Transverse colon (tissue), 4 donors: ENCODE measurements around the gene PRG2. TPM values are rescaled to one million over a fixed set of nuclear protein-coding genes. Genes with fewer than 3 reads are reported as not detected.

Experiments
- DNase-seq: peaks from one replicate; pipeline ENCODE4 v3.0.0-alpha.2; 2019
- H3K27ac ChIP-seq, 4 donors: fragments of 200-600 bp; sonication (generic); 2 replicates each; pipeline ENCODE4 v1.5.1; 2016 to 2018; ENCODE audit warnings: inconsistent platforms in 4 of 4
- H3K27me3 ChIP-seq: fragments of 200-600 bp; sonication (generic); 2 replicates; pipeline ENCODE4 v1.5.1; 2017; ENCODE audit warnings: inconsistent platforms
- H3K36me3 ChIP-seq, 4 donors: fragments of 200-600 bp; sonication (generic); 2 replicates each; pipeline ENCODE4 v1.5.1; 2017 to 2019; ENCODE audit warnings: inconsistent platforms in 4 of 4
- H3K4me1 ChIP-seq, 4 donors: fragments of 200-600 bp; sonication (generic); 2 replicates each; pipeline ENCODE4 v1.5.1; 2017 to 2020; ENCODE audit warnings: inconsistent platforms in 4 of 4
- H3K4me3 ChIP-seq, 4 donors: fragments of 200-600 bp; sonication (generic); 1 replicate in 1 of 4; 2 replicates in 3 of 4; pipeline versions ENCODE4 v1.5.1 to v1.6.1; 2017 to 2019; ENCODE audit warnings: inconsistent platforms in 4 of 4
- H3K9me3 ChIP-seq, 2 donors: fragments of 200-600 bp; sonication (generic); 2 replicates each; pipeline ENCODE4 v1.5.1; 2017 to 2019; ENCODE audit warnings: inconsistent platforms in 2 of 2
- EP300 ChIP-seq: sonication (generic); formaldehyde crosslinking; IDR thresholded peaks from one replicate; pipeline ENCODE4 v1.6.1; 2017; ENCODE audit warnings: antibody characterized with exemption, low read depth
- POLR2A ChIP-seq: fragments of 450-650 bp; IDR thresholded peaks from one replicate; pipeline ENCODE4 v1.6.1; 2016; ENCODE audit warnings: antibody characterized with exemption, mild to moderate bottlenecking, moderate library complexity
- POLR2AphosphoS5 ChIP-seq, 3 donors: sonication (generic); formaldehyde crosslinking; IDR thresholded peaks; one replicate each; pipeline ENCODE4 v1.6.1; 2016; ENCODE audit warnings: antibody characterized with exemption in 3 of 3
- WGBS, 2 donors: methylation state at CpG; one replicate each; pipeline ENCODE4 v1.1.5; 2018; ENCODE audit warnings: low coverage in 1 of 2; 5-methylcytosine and 5-hydroxymethylcytosine counted together
- in situ Hi-C, 4 donors: fragments of 200-750 bp; cut with MboI; loops; one replicate each; pipeline versions ENCODE4 v1.15.0 to v1.15.1; 2017; ENCODE audit warnings: low sequenced_read_pairs in 3 of 4, low pct_ligation_motif_present in 1 of 4, low pct_unique_long_range_greater_than_20kb in 1 of 4
- intact Hi-C: fragments of 100-400 bp; cut with DNase I; formaldehyde crosslinking; loops from one replicate; pipeline ENCODE4 v1.15.1; 2023; ENCODE audit warnings: low total_unique reads
- total RNA-seq, 4 donors: library from RNA; depleted of rRNA; stranded (reverse); fragments of >200 nt; gene quantifications; one replicate each; pipeline ENCODE4 v1.1.0, GENCODE V29; 2016
- TF ChIP-seq, protein P1 (sequence below), 5 experiments: fragments of 200-600 bp in 3 of 5; fragments of 450-650 bp in 2 of 5; sonication (generic) in 3 of 5; IDR thresholded peaks; 1 replicate in 2 of 5; 2 replicates in 3 of 5; pipeline ENCODE4 v1.5.1; 2016 to 2017; ENCODE audit warnings: antibody characterized with exemption in 5 of 5, inconsistent platforms in 3 of 5, mild to moderate bottlenecking in 2 of 5, moderate library complexity in 1 of 5

Gene PRG2
- total RNA-seq, 4 donors from 2014 or later = not detected

DNA sequence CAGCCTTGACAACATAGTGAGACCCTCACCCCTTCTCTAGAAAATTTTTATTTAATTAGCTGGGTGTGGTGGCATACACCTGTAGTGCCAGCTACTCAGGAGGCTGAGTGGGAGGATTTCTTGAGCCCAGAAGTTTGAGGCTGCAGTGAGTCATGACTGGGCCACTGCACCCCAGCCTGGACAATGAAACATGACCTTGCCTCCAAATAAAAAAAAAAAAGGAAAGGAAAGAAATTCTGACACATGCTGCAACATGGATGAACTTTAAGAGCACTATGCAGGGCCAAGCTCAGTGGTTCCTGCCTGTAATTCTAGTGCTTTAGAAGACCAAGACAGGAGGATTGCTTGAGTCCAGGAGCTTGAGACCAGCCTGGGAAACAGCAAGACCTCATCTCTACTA is 27.7 kb upstream of the PRG2 start:
- no peak for DNase-seq
- peaks cover 0 to 6% (median 0%) of the 10 kb centered on the region in 4 donors for H3K36me3 ChIP-seq
- no peak overlapping the region for H3K4me3 ChIP-seq
- in situ Hi-C loops = no loop called here
- TF ChIP-seq, protein P1, sequence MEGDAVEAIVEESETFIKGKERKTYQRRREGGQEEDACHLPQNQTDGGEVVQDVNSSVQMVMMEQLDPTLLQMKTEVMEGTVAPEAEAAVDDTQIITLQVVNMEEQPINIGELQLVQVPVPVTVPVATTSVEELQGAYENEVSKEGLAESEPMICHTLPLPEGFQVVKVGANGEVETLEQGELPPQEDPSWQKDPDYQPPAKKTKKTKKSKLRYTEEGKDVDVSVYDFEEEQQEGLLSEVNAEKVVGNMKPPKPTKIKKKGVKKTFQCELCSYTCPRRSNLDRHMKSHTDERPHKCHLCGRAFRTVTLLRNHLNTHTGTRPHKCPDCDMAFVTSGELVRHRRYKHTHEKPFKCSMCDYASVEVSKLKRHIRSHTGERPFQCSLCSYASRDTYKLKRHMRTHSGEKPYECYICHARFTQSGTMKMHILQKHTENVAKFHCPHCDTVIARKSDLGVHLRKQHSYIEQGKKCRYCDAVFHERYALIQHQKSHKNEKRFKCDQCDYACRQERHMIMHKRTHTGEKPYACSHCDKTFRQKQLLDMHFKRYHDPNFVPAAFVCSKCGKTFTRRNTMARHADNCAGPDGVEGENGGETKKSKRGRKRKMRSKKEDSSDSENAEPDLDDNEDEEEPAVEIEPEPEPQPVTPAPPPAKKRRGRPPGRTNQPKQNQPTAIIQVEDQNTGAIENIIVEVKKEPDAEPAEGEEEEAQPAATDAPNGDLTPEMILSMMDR (IDR thresholded peaks at IDR 0.05) = no peak
- intact Hi-C loops = no loop called here
- H3K9me3 ChIP-seq = no peaks in the 10 kb centered on the region
- no peaks in the 10 kb centered on the region for H3K27me3 ChIP-seq
- no peak overlapping the region for H3K27ac ChIP-seq
- no peaks in the 10 kb centered on the region for H3K4me1 ChIP-seq

DNA sequence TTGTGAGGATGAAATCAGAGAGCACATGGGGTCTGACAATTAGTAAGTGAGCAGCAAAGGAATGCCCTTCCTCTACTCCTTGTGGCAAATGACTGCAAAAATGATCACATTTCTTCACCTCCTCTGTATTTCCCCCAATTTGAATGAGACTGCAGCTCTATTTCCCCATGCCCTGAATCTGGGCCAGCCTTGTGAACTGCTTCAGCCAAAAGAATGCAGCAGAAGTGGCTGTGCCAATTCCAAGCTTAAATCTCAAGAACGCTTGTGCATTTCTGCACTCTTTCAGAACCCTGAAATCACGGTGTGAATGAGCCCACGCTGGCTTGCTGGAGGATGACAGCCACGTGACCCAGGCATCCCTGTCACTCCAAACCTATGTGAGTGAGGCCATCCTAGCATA is 26.6 kb upstream of the PRG2 start:
- 72% methylated on average over 4 of the region's 4 CpGs; no CpG with 5 or more reads in 1 of the 2 donors for WGBS, 2 donors
- Histone ChIP-seq H3K36me3 (peaks cover 0 to 6% (median 0%) of the 10 kb centered on the region in 4 donors), H3K27ac (no peak overlapping the region), H3K9me3 (no peaks in the 10 kb centered on the region), H3K4me3 (no peak overlapping the region), H3K27me3 (no peaks in the 10 kb centered on the region), H3K4me1 (no peaks in the 10 kb centered on the region)
- intact Hi-C loops (no loop called here), in situ Hi-C loops (no loop called here)
- no peak for DNase-seq
- TF ChIP-seq POLR2AphosphoS5 (IDR thresholded peaks at IDR 0.05) (no peak), EP300 (no peak), POLR2A (no peak)
- TF ChIP-seq, protein P1 (IDR thresholded peaks at IDR 0.05) = no peak

DNA sequence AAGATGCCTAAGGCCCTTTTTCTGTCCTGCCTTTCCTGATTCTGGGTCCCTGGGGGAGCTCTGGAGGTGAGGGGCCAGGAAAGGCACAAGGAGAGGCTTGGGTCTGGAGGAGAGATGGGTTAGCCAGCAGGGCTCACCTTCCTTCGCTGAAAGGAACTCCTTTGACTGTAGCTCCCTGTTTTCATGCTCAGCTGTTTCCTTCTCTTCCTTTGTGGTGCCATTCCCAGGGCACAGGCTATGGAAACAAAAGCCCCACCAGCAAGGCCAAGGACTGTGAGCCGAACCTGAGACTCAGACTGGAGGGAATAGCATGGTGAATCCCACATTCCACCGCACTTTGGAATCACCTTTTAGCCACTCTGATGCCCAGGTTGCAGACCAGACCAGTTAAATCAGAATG is 26.0 kb upstream of the PRG2 start:
- in situ Hi-C loops (no loop called here), intact Hi-C loops (no loop called here)
- no peak overlapping the region for H3K27ac ChIP-seq
- 98% methylated on average over 3 of the region's 3 CpGs; no CpG with 5 or more reads in 1 of the 2 donors for WGBS, 2 donors
- H3K4me3 ChIP-seq = no peak overlapping the region
- H3K36me3 ChIP-seq = peaks cover 0 to 6% (median 0%) of the 10 kb centered on the region in 4 donors
- no peaks in the 10 kb centered on the region for H3K4me1 ChIP-seq
- H3K27me3 ChIP-seq = no peaks in the 10 kb centered on the region
- TF ChIP-seq POLR2AphosphoS5 (IDR thresholded peaks at IDR 0.05) (no peak), EP300 (no peak), POLR2A (no peak)
- DNase-seq = no peak
- H3K9me3 ChIP-seq = no peaks in the 10 kb centered on the region

DNA sequence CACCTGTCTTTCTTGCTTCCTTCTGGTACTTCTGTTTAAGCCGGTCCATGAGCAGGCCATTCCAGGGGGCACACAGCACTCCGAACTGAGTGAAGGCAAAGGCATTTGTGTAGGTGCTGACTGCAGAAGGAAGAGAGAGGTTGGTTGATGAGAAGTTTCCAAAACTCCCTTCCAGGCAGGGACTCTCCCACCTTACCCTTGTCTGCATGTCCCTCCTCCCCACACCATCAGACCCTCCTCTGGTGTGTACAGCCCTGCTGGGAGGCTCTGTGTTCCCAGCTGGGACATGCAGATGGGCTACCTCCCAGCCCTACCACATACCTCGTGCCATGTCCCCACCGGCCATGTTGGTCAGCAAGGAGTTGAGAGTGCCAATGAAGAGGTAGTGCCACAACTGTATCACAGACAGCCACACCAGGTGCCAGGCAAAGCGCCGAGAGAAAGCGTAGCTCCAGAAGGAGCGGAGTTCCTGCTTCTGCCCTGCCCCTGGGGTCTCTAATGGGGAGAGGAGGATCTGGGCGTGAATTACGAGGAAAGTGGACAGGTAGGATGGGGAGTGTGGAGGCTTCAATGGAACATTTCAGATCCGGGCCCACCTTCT is 24.3 kb upstream of the PRG2 start:
- Histone ChIP-seq H3K36me3 (peaks cover 0 to 6% (median 0%) of the 10 kb centered on the region in 4 donors), H3K4me3 (no peak overlapping the region), H3K27ac (no peak overlapping the region), H3K4me1 (no peaks in the 10 kb centered on the region), H3K9me3 (no peaks in the 10 kb centered on the region), H3K27me3 (no peaks in the 10 kb centered on the region)
- in situ Hi-C loops = no loop called here
- DNase-seq = no peak
- intact Hi-C loops = loop anchor here (2.0 kb wide), 1 partner anchor 24 kb away; no protein-coding TSS in a partner anchor
- TF ChIP-seq POLR2AphosphoS5 (IDR thresholded peaks at IDR 0.05) = no peak
- TF ChIP-seq POLR2A = no peak
- WGBS, 2 donors = 96 to 100% methylated on average over 4 to 11 of the region's 11 CpGs

DNA sequence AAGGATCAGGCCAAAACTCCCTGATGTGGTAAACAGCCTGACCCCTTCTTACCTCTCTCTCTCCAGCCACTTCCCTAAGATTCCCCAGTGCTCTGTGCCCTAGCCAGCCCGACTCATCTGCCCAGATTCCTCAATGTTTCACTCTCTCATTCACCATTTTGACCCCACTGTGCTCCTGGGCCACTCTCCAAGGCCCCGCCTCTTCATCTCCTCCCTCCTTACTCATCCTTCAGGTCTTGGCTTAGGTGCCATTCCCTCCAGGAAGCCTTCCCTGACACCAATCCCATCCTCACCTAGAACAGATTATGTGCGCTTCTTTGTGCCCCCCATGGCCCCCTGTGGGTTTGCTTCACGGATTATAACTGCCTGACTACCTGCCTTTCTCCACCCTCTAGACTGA is 23.2 kb upstream of the PRG2 start:
- H3K27me3 ChIP-seq = no peaks in the 10 kb centered on the region
- no peak overlapping the region for H3K27ac ChIP-seq
- in situ Hi-C loops (no loop called here), intact Hi-C loops (loop anchor here (2.0 kb wide), 1 partner anchor 25 kb away; no protein-coding TSS in a partner anchor)
- H3K4me3 ChIP-seq = no peak overlapping the region
- 88 to 90% methylated on average over 4 of the region's 4 CpGs for WGBS, 2 donors
- TF ChIP-seq POLR2A = no peak
- no peak for TF ChIP-seq EP300
- TF ChIP-seq, protein P1 (IDR thresholded peaks at IDR 0.05) = no peak
- no peak for TF ChIP-seq POLR2AphosphoS5 (IDR thresholded peaks at IDR 0.05)
- no peaks in the 10 kb centered on the region for H3K9me3 ChIP-seq
- H3K36me3 ChIP-seq = peaks cover 0 to 6% (median 0%) of the 10 kb centered on the region in 4 donors
- DNase-seq = no peak
- no peaks in the 10 kb centered on the region for H3K4me1 ChIP-seq
